WI38 (cell line): ENCODE data around the gene SMAD9.

Experiments used
- H3K4me3 ChIP-seq: 2 replicates; pipeline ENCODE4 v1.5.1; 2011; ENCODE audit warnings: low read depth, mild to moderate bottlenecking, control low read depth, low read length
- CTCF ChIP-seq: IDR thresholded peaks from 2 replicates; pipeline ENCODE4 v1.5.1; 2012; ENCODE audit warnings: low read depth, mild to moderate bottlenecking, control low read depth, low read length

Gene SMAD9

GRCh38 chr13:36818804-36819738 is 101.0 kb downstream of the SMAD9 start, which contains the start of gene RFXAP:
RFXAP (plus strand) TSS chr13:36819222; CDS start chr13:36819358, 136 bp downstream.
- no peak for TF ChIP-seq CTCF
- H3K4me3 ChIP-seq, result peak within 1 kb of the TSS; percentile 66

- TF ChIP-seq CTCF, result no peak
- peak overlapping the region; percentile 66 for H3K4me3 ChIP-seq
These were observed 101.8 kb downstream of the SMAD9 start for GRCh38 chr13:36817996-36818803.

GRCh38 chr13:36815062-36815461 is 105.0 kb downstream of the SMAD9 start:
- peak; percentile 44; the same call in 1 of the 2 replicates for TF ChIP-seq CTCF
- no peak overlapping the region for H3K4me3 ChIP-seq

GRCh38 chr13:36814465-36814864 is 105.6 kb downstream of the SMAD9 start:
- TF ChIP-seq CTCF, result no peak

GRCh38 chr13:36813225-36813624 is 106.8 kb downstream of the SMAD9 start:
- TF ChIP-seq CTCF, result no peak
- H3K4me3 ChIP-seq, result no peak overlapping the region

More at GRCh38 chr13:36814465-36814864, 105.6 kb downstream of the SMAD9 start:
- no peak overlapping the region for H3K4me3 ChIP-seq

- H3K4me3 ChIP-seq, result no peak overlapping the region
- TF ChIP-seq CTCF, result no peak
These were observed 112.4 kb downstream of the SMAD9 start for GRCh38 chr13:36807616-36808015.
